RWPE2 (cell line): ENCODE data around the gene SLC35C1.
A peak's percentile ranks its signal among the peaks of the same experiment; 100 is the strongest.
"Not testable (repeated sequence)": the region's sequence is repeated elsewhere in the genome, so short reads cannot be mapped to it uniquely, and the experiment has no call there.

Experiments used
- ATAC-seq: fragments of 200-7000 bp; cut with Tn5 transposase; 3 replicates; pipeline ENCODE4 v1.9.1; 2021; ENCODE audit warnings: low read depth
- DNase-seq: peaks from one replicate; pipeline ENCODE4 v3.0.0-alpha.2; 2020; ENCODE audit warnings: low spot score
- H3K27ac ChIP-seq: fragments of 450-650 bp; 2 replicates; pipeline ENCODE4 v1.5.1; 2017; ENCODE audit warnings: mild to moderate bottlenecking; ENCODE audit not compliant: poor library complexity, severe bottlenecking
- H3K27me3 ChIP-seq: fragments of 250-450 bp; sonication (Bioruptor Pico); 2 replicates; pipeline ENCODE4 v1.5.1; 2021; ENCODE audit warnings: mild to moderate bottlenecking, moderate library complexity; ENCODE audit not compliant: insufficient read depth, poor library complexity, severe bottlenecking
- H3K36me3 ChIP-seq: fragments of 250-450 bp; sonication (Bioruptor Pico); 2 replicates; pipeline ENCODE4 v1.5.1; 2020; ENCODE audit warnings: low read depth, mild to moderate bottlenecking, moderate library complexity
- H3K4me1 ChIP-seq: fragments of 250-450 bp; sonication (Bioruptor Pico); 2 replicates; pipeline ENCODE4 v1.5.1; 2021; ENCODE audit warnings: mild to moderate bottlenecking, moderate library complexity; ENCODE audit not compliant: insufficient read depth, poor library complexity, severe bottlenecking
- H3K4me3 ChIP-seq: fragments of 250-450 bp; sonication (Bioruptor Pico); 2 replicates; pipeline ENCODE4 v1.5.1; 2021; ENCODE audit warnings: mild to moderate bottlenecking, moderate library complexity; ENCODE audit not compliant: severe bottlenecking
- H3K9me3 ChIP-seq: fragments of 250-450 bp; sonication (Bioruptor Pico); 2 replicates; pipeline ENCODE4 v1.5.1; 2021; ENCODE audit warnings: mild to moderate bottlenecking, moderate library complexity; ENCODE audit not compliant: severe bottlenecking
- TF ChIP-seq, protein P1 (sequence below): fragments of 450-650 bp; IDR thresholded peaks from one replicate; pipeline ENCODE4 v1.5.1; 2017; ENCODE audit warnings: mild to moderate bottlenecking, moderate library complexity; ENCODE audit not compliant: poor library complexity, severe bottlenecking

The SLC35C1 gene

DNA sequence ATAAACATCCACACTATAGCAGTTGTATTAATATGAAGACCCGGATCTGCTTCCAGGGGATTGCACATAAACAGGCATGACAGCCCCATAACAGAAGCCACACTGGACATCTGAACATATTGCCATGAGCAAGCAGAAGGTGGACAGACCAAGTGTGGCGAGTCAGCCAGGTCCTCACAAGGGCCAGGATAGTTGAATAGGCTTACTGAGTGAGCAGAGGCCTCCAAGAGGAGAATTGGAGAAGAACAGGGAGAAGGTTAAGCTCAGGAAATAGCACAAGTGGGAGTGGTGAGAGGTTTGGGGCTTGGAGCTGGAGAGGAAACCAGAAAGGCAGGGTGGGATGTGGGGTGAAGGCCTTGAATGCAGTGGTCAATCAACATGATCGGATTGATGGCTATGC, 10.8 kb downstream of the SLC35C1 start:
- no peaks in the 10 kb centered on the region for H3K36me3 ChIP-seq
- H3K27me3 ChIP-seq: no peaks in the 10 kb centered on the region
- H3K4me1 ChIP-seq: no peaks in the 10 kb centered on the region
- DNase-seq: no peak
- no peaks in the 10 kb centered on the region for H3K9me3 ChIP-seq
- no peak overlapping the region for H3K27ac ChIP-seq
- H3K4me3 ChIP-seq: no peak overlapping the region
- TF ChIP-seq, protein P1, sequence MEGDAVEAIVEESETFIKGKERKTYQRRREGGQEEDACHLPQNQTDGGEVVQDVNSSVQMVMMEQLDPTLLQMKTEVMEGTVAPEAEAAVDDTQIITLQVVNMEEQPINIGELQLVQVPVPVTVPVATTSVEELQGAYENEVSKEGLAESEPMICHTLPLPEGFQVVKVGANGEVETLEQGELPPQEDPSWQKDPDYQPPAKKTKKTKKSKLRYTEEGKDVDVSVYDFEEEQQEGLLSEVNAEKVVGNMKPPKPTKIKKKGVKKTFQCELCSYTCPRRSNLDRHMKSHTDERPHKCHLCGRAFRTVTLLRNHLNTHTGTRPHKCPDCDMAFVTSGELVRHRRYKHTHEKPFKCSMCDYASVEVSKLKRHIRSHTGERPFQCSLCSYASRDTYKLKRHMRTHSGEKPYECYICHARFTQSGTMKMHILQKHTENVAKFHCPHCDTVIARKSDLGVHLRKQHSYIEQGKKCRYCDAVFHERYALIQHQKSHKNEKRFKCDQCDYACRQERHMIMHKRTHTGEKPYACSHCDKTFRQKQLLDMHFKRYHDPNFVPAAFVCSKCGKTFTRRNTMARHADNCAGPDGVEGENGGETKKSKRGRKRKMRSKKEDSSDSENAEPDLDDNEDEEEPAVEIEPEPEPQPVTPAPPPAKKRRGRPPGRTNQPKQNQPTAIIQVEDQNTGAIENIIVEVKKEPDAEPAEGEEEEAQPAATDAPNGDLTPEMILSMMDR: no peak
- peak; percentile 68 for ATAC-seq

DNA sequence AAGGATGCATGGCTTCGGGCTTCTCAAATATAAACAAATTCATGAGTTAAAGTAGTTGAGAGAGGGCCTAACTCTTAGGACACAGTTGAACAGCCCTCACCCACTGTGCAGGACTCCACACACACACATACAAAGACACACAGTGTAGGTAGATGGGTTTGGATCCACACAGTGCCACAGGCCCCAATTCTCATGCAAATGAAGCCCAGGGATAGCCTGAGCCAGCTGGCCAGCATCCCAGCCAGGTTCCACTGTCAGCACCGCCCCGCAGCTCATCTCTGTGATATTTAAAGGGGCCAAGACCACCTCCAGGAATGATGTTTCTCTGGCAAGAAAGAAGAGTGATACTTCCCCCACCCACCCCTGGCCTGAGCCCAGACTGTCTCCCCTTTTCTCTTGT, 11.7 kb downstream of the SLC35C1 start:
- Histone ChIP-seq H3K27ac (no peak overlapping the region), H3K4me1 (no peaks in the 10 kb centered on the region), H3K9me3 (no peaks in the 10 kb centered on the region), H3K36me3 (no peaks in the 10 kb centered on the region), H3K27me3 (no peaks in the 10 kb centered on the region), H3K4me3 (no peak overlapping the region)
- TF ChIP-seq, protein P1: no peak
- ATAC-seq (no peak), DNase-seq (no peak)

DNA sequence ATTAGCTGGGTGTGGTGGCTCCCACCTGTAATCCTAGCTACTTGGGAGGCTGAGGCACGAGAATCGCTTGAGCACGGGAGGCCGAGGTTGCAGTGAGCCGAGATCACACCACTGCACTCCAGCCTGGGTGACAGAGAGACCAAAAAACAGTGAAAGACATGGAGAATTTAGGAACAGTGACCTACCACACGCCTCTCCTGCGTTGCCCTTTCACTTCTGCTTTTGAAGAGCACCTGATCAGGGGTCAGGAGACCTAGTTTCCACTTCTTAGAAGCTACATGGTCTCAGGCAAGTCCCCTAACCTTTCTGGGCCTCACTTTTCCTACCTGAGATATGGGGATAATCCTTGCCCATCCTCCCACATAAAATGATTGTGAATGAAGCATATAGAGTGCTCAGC, 12.2 kb downstream of the SLC35C1 start:
- Histone ChIP-seq H3K9me3 (no peaks in the 10 kb centered on the region), H3K36me3 (no peaks in the 10 kb centered on the region), H3K4me1 (no peaks in the 10 kb centered on the region), H3K27ac (no peak overlapping the region), H3K27me3 (no peaks in the 10 kb centered on the region), H3K4me3 (no peak overlapping the region)
- ATAC-seq: no peak
- no peak for DNase-seq
- TF ChIP-seq, protein P1: no peak

DNA sequence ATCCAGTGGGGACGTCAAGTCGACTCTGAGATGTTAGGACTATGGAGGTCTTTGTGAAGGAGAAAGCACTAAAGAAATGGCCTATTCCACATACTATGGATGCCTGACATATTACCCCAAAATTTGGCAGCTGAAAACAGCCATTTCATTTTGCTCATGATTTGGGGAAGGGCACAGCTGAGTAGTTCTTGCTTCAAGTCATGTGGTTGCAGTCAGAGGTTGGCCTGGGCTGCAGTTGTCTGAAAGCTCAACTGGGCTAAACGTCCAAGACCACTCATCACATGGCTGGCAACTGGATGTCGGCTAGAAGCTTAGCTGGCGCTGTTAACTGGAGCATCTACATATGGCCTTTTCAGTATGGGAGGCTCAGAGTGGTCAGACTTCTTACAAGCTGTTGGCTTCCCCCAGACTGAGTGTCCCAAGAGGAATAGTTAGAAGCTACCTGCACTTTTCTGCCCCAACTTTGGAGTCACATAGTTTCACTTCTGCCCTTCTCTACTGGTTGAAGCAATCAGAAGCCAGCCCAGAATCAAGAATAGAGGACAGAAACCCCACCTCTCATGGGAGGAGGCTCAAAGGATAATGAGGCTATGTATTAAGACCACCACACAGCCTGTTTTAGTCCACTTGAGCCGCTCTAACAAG, 14.1 kb downstream of the SLC35C1 start:
- Histone ChIP-seq H3K4me3 (no peak overlapping the region), H3K27me3 (no peaks in the 10 kb centered on the region), H3K36me3 (no peaks in the 10 kb centered on the region), H3K4me1 (no peaks in the 10 kb centered on the region), H3K9me3 (no peaks in the 10 kb centered on the region), H3K27ac (no peak overlapping the region)
- ATAC-seq: no peak
- TF ChIP-seq, protein P1: no peak
- DNase-seq: peak; percentile 18

DNA sequence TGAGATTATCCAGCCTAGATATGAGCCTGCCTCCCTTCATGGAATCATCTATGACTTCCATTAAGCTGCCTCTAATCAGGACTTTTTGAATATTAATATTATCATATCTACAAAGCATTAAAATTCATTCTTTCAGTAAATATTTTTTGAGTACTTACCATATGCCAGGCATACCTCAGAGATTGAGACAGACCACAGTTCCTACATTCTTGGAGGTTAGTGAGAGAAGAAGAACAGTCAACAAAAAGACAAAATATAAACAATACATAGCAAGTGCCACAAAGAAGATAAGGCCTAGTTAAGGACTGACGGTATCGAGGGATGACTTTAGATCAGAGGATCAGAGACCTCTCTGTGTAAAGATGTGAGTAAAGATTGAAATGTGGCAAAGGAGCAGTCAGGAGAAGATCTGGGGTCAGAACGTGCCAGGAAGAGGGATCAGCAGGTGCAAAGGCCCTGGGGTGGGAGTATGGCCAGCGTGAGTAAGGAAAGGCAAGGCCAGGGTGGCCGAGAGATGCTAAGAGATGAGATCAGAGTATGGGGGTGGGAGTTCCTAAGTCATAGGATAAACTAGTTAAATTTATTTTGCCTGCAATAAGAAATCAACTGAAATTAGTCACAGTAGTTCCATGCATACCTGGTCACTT, 15.4 kb downstream of the SLC35C1 start:
- Histone ChIP-seq H3K4me3 (no peak overlapping the region), H3K4me1 (no peaks in the 10 kb centered on the region), H3K9me3 (no peaks in the 10 kb centered on the region), H3K27ac (no peak overlapping the region), H3K36me3 (no peaks in the 10 kb centered on the region), H3K27me3 (no peaks in the 10 kb centered on the region)
- peak; percentile 7 for DNase-seq
- TF ChIP-seq, protein P1: no peak
- no peak for ATAC-seq

DNA sequence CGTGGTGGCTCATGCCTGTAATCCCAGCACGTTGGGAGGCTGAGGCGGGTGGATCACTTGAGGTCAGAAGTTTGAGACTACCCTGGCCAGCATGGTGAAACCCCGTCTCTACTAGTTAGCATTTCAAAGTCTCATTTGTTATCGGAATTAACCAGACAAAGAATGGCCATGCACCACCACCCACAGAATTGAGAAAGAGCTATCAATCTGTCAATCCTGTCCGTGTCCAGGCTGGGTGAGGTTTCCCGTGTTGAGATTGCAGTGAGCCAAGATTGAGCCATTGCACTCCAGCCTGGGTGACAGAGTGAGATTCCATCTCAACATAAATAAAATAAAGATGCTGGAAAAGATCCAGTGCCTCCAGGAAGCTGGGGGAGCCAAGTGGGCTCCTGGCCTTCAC, 21.5 kb downstream of the SLC35C1 start:
- ATAC-seq, H3K4me1 ChIP-seq, H3K9me3 ChIP-seq, H3K27ac ChIP-seq, H3K36me3 ChIP-seq, H3K4me3 ChIP-seq, H3K27me3 ChIP-seq: not testable (repeated sequence)
- DNase-seq: peak; percentile 9
